ENCODE measurements around the gene GNG8.

Gene GNG8

DNA sequence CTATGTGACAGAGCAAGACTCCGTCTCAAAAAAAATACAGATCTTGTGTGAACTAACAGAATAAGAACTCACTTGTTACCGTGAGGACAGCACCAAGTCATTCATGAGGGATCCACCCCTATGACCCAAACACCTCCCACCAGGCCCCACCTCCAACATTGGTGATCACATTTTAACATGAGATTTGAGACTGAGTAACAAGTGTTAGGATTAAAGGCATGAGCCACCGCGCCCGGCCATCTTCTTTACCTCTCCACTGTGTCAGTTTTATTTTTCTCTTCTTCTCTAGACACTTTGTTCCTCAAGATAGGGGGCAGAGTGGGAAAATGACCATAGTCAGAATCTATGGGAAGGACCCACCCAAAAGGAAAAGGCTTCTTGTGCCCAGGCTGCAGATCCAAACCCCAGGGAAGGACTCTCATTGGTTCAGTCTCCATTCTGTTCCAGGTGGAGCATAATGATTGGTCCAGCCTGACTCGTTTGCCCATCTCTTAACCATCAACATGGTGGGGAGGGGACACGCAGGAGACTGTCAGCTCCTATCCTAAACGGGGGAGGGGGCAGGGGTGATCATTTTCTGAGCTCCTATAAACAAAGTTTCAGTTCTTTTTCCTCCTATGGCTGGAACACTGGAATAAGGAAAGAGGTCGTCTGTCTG is 36.2 kb downstream of the GNG8 start:
- no peak overlapping the region for H3K9ac ChIP-seq (ENCODE audit: low read depth, low read length)
- H3K27me3 ChIP-seq (ENCODE audit: insufficient read depth, low read length): no peaks in the 10 kb centered on the region
- H3K27ac ChIP-seq (ENCODE audit: low read depth, low read length): peak overlapping the region; percentile 98; the same call in 1 of the 2 replicates
- H3K4me1 ChIP-seq (ENCODE audit: insufficient read depth, low read length): peaks cover 12% of the 10 kb centered on the region; the same call in 1 of the 2 replicates
- H3K4me3 ChIP-seq (ENCODE audit: low read length): peak overlapping the region; percentile 73
- 70% methylated on average over 5 of the region's 9 CpGs for WGBS
- H3K36me3 ChIP-seq (ENCODE audit: insufficient read depth, low read length): no peaks in the 10 kb centered on the region
- H3K9me3 ChIP-seq (ENCODE audit: insufficient read depth, low read depth, low read length): 0 out of 2 replicates have a peak, but pooled peaks cover 3% of the 10 kb centered on the region

DNA sequence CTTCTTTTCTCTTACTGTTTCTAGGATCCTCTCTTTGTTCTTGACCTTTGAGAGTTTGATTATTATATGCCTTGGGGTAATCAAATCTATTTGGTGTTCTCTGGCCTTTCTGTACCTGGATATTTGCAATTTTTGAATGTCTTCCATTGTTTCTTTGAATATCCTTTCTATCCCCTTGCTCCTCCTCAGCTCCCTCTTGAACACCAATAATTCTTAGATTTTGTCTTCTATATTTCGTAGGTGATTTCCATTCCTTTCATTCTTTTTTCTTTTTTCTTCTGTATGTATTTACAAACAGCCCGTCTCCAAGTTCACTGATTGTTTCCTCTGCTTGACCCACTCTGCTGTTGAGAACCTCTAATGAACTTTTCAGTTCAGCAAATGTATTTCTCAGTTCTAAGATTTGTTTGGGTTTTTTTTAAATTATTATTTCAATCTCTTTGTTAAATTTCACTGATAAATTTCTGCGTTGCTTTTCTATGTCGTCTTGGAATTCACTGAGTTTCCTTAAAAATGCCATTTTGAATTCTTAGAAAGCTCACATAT is 37.6 kb downstream of the GNG8 start:
- 0 out of 2 replicates have a peak, but pooled peaks cover 3% of the 10 kb centered on the region for H3K9me3 ChIP-seq (ENCODE audit: insufficient read depth, low read depth, low read length)
- H3K27me3 ChIP-seq (ENCODE audit: insufficient read depth, low read length): no peaks in the 10 kb centered on the region
- H3K4me3 ChIP-seq (ENCODE audit: low read length): no peak overlapping the region
- no peaks in the 10 kb centered on the region for H3K36me3 ChIP-seq (ENCODE audit: insufficient read depth, low read length)
- H3K9ac ChIP-seq (ENCODE audit: low read depth, low read length): no peak overlapping the region
- no peak overlapping the region for H3K27ac ChIP-seq (ENCODE audit: low read depth, low read length)
- WGBS: 87% methylated on average over 4 of the region's 4 CpGs
- peaks cover 8% of the 10 kb centered on the region; the same call in 1 of the 2 replicates for H3K4me1 ChIP-seq (ENCODE audit: insufficient read depth, low read length)

DNA sequence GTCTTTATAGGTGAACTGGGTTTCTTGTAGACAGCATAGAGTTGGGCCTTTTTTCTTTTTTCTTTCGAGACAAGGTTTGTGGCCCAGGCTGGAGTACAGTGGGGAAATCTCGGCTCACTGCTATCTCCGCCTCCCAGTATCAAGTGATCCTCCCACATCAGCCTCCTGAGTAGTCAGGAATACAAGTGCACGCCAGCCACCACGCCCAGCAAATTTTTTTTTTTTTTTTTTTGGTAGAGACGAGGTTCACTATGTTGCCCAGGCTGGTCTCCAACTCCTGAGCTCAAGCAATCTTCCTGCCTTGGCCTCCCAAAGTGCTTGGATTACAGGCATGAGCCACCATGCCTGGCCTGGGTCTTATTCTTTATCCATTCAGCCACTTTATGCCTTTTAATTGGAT is 40.0 kb downstream of the GNG8 start:
- no peak overlapping the region for H3K27ac ChIP-seq (ENCODE audit: low read depth, low read length)
- H3K9me3 ChIP-seq (ENCODE audit: insufficient read depth, low read depth, low read length): 0 out of 2 replicates have a peak, but pooled peaks cover 3% of the 10 kb centered on the region
- no peak overlapping the region for H3K9ac ChIP-seq (ENCODE audit: low read depth, low read length)
- H3K27me3 ChIP-seq (ENCODE audit: insufficient read depth, low read length): no peaks in the 10 kb centered on the region
- no peaks in the 10 kb centered on the region for H3K4me1 ChIP-seq (ENCODE audit: insufficient read depth, low read length)
- no peaks in the 10 kb centered on the region for H3K36me3 ChIP-seq (ENCODE audit: insufficient read depth, low read length)
- 86% methylated on average over 6 of the region's 6 CpGs for WGBS
- H3K4me3 ChIP-seq (ENCODE audit: low read length): no peak overlapping the region

DNA sequence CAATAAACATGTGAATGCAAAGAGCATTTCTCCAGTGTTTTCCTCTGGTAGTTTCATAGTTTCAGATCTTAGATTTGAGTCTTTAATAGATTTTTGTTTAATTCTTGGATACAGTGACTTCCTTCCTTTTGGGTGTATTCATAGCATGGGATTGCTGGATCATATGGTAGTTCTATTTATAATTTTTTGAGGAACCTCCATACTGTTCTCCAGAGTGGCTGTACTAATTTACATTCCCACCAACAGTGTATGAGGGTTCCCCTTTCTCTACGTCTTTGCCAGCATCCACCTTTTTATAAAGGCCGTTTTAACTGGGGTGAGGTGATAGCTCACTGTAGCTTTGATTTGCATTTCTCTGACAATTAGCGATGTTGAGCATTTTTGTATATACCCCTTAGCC is 44.1 kb downstream of the GNG8 start:
- no peaks in the 10 kb centered on the region for H3K36me3 ChIP-seq (ENCODE audit: insufficient read depth, low read length)
- H3K27me3 ChIP-seq (ENCODE audit: insufficient read depth, low read length): no peaks in the 10 kb centered on the region
- H3K4me3 ChIP-seq (ENCODE audit: low read length): no peak overlapping the region
- no peaks in the 10 kb centered on the region for H3K4me1 ChIP-seq (ENCODE audit: insufficient read depth, low read length)
- no peak overlapping the region for H3K27ac ChIP-seq (ENCODE audit: low read depth, low read length)
- no peaks in the 10 kb centered on the region for H3K9me3 ChIP-seq (ENCODE audit: insufficient read depth, low read depth, low read length)
- H3K9ac ChIP-seq (ENCODE audit: low read depth, low read length): no peak overlapping the region
- 93% methylated on average over 3 of the region's 3 CpGs for WGBS

DNA sequence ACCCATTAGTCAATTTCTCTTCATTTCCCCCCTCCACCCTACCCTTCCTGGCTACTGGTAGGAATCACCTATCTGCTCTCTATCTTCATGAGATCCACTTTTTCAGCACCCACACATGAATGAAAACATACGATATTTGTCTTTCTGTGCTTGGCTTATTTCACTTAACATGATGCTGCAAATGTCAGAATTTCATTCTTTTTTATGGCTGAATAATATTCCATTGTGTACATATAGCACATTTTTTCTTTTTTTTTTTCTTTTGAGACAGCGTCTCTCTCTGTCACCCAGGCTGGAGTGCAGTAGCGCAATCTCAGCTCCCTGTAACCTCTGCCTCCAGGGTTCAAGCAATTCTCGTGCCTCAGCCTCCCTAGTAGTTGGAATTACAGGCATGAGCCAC is 44.7 kb downstream of the GNG8 start:
- no peak overlapping the region for H3K4me3 ChIP-seq (ENCODE audit: low read length)
- 93% methylated on average over 4 of the region's 4 CpGs for WGBS
- no peak overlapping the region for H3K27ac ChIP-seq (ENCODE audit: low read depth, low read length)
- H3K4me1 ChIP-seq (ENCODE audit: insufficient read depth, low read length): no peaks in the 10 kb centered on the region
- H3K9me3 ChIP-seq (ENCODE audit: insufficient read depth, low read depth, low read length): no peaks in the 10 kb centered on the region
- H3K27me3 ChIP-seq (ENCODE audit: insufficient read depth, low read length): no peaks in the 10 kb centered on the region
- no peaks in the 10 kb centered on the region for H3K36me3 ChIP-seq (ENCODE audit: insufficient read depth, low read length)
- no peak overlapping the region for H3K9ac ChIP-seq (ENCODE audit: low read depth, low read length)

DNA sequence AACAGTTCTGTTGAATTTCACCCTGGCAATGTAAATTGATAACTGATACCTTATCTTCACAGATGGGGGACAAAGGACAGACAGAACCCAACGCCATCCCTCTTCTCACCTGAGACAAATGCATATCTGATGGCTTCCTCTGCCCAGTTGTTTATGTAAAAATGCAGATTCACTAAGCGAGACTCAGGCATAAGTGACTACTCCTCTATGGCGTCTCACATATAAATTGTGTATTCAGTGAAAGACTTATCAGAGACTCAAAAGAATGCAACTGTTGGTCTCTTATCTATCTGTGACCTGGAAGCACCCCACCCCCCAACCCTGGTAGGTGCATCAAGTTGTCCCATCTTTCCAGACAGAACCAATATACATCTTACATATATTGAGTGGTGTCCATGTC is 48.1 kb downstream of the GNG8 start:
- Histone ChIP-seq H3K27ac (ENCODE audit: low read depth, low read length) (no peak overlapping the region), H3K4me3 (ENCODE audit: low read length) (no peak overlapping the region), H3K36me3 (ENCODE audit: insufficient read depth, low read length) (no peaks in the 10 kb centered on the region), H3K4me1 (ENCODE audit: insufficient read depth, low read length) (no peaks in the 10 kb centered on the region), H3K9me3 (ENCODE audit: insufficient read depth, low read depth, low read length) (no peaks in the 10 kb centered on the region), H3K9ac (ENCODE audit: low read depth, low read length) (no peak overlapping the region), H3K27me3 (ENCODE audit: insufficient read depth, low read length) (0 out of 2 replicates have a peak, but pooled peaks cover 3% of the 10 kb centered on the region)
- 78% methylated on average over 3 of the region's 3 CpGs for WGBS

DNA sequence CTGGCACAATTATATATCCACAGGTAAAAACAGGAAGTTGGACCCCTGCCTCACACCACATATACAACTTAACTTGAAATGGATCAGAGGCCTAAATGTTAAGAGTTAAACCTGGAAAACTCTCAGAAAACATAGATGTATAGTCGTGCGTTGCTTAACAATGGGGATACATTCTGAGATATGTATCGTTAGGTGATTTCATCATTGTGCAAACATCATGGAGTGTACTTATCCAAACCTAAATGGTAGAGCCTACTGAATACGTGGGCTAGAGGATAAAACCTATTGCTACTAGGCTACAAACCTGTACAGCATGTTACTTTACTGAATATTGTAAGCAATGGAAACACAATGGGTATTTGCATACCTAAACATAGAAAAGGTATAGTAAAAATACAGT is 49.7 kb downstream of the GNG8 start:
- H3K9ac ChIP-seq (ENCODE audit: low read depth, low read length): no peak overlapping the region
- H3K27me3 ChIP-seq (ENCODE audit: insufficient read depth, low read length): 0 out of 2 replicates have a peak, but pooled peaks cover 3% of the 10 kb centered on the region
- no peaks in the 10 kb centered on the region for H3K4me1 ChIP-seq (ENCODE audit: insufficient read depth, low read length)
- no peak overlapping the region for H3K4me3 ChIP-seq (ENCODE audit: low read length)
- H3K9me3 ChIP-seq (ENCODE audit: insufficient read depth, low read depth, low read length): no peaks in the 10 kb centered on the region
- no peak overlapping the region for H3K27ac ChIP-seq (ENCODE audit: low read depth, low read length)
- H3K36me3 ChIP-seq (ENCODE audit: insufficient read depth, low read length): no peaks in the 10 kb centered on the region
- WGBS: 89% methylated on average over 4 of the region's 4 CpGs

DNA sequence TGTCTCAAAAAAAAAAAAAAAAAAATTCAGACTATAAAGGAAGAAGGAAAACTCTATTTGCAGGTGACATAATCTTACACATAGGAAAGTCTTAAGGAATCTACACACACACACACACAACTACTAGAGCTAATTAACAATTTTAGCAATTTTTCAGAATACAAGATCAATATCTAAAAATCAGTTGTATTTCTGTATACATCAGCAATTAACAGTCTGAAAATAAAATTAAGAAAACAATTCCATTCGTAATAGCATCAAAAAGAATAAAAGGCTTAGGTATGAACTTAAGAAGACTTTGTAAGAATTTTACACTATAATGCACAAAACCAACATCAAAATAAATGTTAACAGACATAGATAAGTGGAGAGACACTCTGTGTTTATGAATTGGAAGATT is 50.5 kb downstream of the GNG8 start:
- no CpG with 5 or more reads among the region's 1 CpG for WGBS
- 0 out of 2 replicates have a peak, but pooled peaks cover 3% of the 10 kb centered on the region for H3K27me3 ChIP-seq (ENCODE audit: insufficient read depth, low read length)
- no peaks in the 10 kb centered on the region for H3K36me3 ChIP-seq (ENCODE audit: insufficient read depth, low read length)
- H3K4me1 ChIP-seq (ENCODE audit: insufficient read depth, low read length): no peaks in the 10 kb centered on the region
- no peak overlapping the region for H3K4me3 ChIP-seq (ENCODE audit: low read length)
- H3K9ac ChIP-seq (ENCODE audit: low read depth, low read length): no peak overlapping the region
- H3K9me3 ChIP-seq (ENCODE audit: insufficient read depth, low read depth, low read length): no peaks in the 10 kb centered on the region
- H3K27ac ChIP-seq (ENCODE audit: low read depth, low read length): no peak overlapping the region
